Measurements from ENCODE around the gene STAT5B.
"Not testable (repeated sequence)": the region's sequence is repeated elsewhere in the genome, so short reads cannot be mapped to it uniquely, and the experiment has no call there.

STAT5B gene

GRCh38 chr17:42214156-42214555 lies 62.0 kb downstream of the STAT5B start:
- TF ChIP-seq ZNF565 (CRISPR knock-in tag; conservative IDR thresholded peaks at IDR 0.05; ENCODE audit: low read depth) (no peak), ZFP3 (CRISPR knock-in tag; IDR thresholded peaks at IDR 0.05) (no peak), ZFP30 (CRISPR knock-in tag; IDR thresholded peaks at IDR 0.05) (no peak), ARNTL (CRISPR knock-in tag; IDR thresholded peaks at IDR 0.05; ENCODE audit: borderline replicate concordance, low read depth) (no peak), RARB (CRISPR knock-in tag; IDR thresholded peaks at IDR 0.05) (no peak), ZC3H10 (CRISPR knock-in tag; IDR thresholded peaks at IDR 0.05) (no peak), TOX (CRISPR knock-in tag; IDR thresholded peaks at IDR 0.05; ENCODE audit: borderline replicate concordance) (no peak), POU6F1 (CRISPR knock-in tag; IDR thresholded peaks at IDR 0.05; ENCODE audit: borderline replicate concordance, low read depth) (no peak), CSDC2 (CRISPR knock-in tag; IDR thresholded peaks at IDR 0.05) (no peak), GLIS3 (CRISPR knock-in tag; IDR thresholded peaks at IDR 0.05) (no peak), BACH2 (CRISPR knock-in tag; IDR thresholded peaks at IDR 0.05; ENCODE audit: borderline replicate concordance) (no peak)

GRCh38 chr17:42212382-42212781 lies 63.8 kb downstream of the STAT5B start:
- ATAC-seq, result no peak
- TF ChIP-seq ZC3H10 (CRISPR knock-in tag; IDR thresholded peaks at IDR 0.05) (no peak), OSR1 (CRISPR knock-in tag; IDR thresholded peaks at IDR 0.05) (no peak), PPARA (CRISPR knock-in tag; IDR thresholded peaks at IDR 0.05; ENCODE audit: borderline replicate concordance) (no peak), ZNF565 (CRISPR knock-in tag; conservative IDR thresholded peaks at IDR 0.05; ENCODE audit: low read depth) (no peak), SNAI2 (CRISPR knock-in tag; IDR thresholded peaks at IDR 0.05) (no peak), CSDC2 (CRISPR knock-in tag; IDR thresholded peaks at IDR 0.05) (no peak), CREB5 (CRISPR knock-in tag; IDR thresholded peaks at IDR 0.05; ENCODE audit: low read depth) (no peak), CSRNP3 (CRISPR knock-in tag; IDR thresholded peaks at IDR 0.05) (no peak), BACH2 (CRISPR knock-in tag; IDR thresholded peaks at IDR 0.05; ENCODE audit: borderline replicate concordance) (no peak), ZFP30 (CRISPR knock-in tag; IDR thresholded peaks at IDR 0.05) (no peak), TSHZ2 (CRISPR knock-in tag; IDR thresholded peaks at IDR 0.05) (no peak), RARB (CRISPR knock-in tag; IDR thresholded peaks at IDR 0.05) (no peak), ZFP3 (CRISPR knock-in tag; IDR thresholded peaks at IDR 0.05) (no peak), ZNF70 (CRISPR knock-in tag; IDR thresholded peaks at IDR 0.05) (no peak), GLIS3 (CRISPR knock-in tag; IDR thresholded peaks at IDR 0.05) (no peak), ESRRG (CRISPR knock-in tag; IDR thresholded peaks at IDR 0.05) (no peak), ARNTL (CRISPR knock-in tag; IDR thresholded peaks at IDR 0.05; ENCODE audit: borderline replicate concordance, low read depth) (no peak)

More at GRCh38 chr17:42214156-42214555, 62.0 kb downstream of the STAT5B start:
- ATAC-seq, result no peak

- ATAC-seq, result not testable (repeated sequence)
These were observed 64.3 kb downstream of the STAT5B start for GRCh38 chr17:42211921-42212341.

GRCh38 chr17:42210046-42210445 lies 66.1 kb downstream of the STAT5B start:
- TF ChIP-seq RARB (CRISPR knock-in tag; IDR thresholded peaks at IDR 0.05) (no peak), TOX (CRISPR knock-in tag; IDR thresholded peaks at IDR 0.05; ENCODE audit: borderline replicate concordance) (no peak), ESRRG (CRISPR knock-in tag; IDR thresholded peaks at IDR 0.05) (no peak), BACH2 (CRISPR knock-in tag; IDR thresholded peaks at IDR 0.05; ENCODE audit: borderline replicate concordance) (no peak), ISL1 (CRISPR knock-in tag; IDR thresholded peaks at IDR 0.05) (no peak), CSRNP3 (CRISPR knock-in tag; IDR thresholded peaks at IDR 0.05) (no peak), PATZ1 (CRISPR knock-in tag; IDR thresholded peaks at IDR 0.05; ENCODE audit: borderline replicate concordance) (no peak), PPARA (CRISPR knock-in tag; IDR thresholded peaks at IDR 0.05; ENCODE audit: borderline replicate concordance) (no peak), TSHZ2 (CRISPR knock-in tag; IDR thresholded peaks at IDR 0.05) (no peak), ARNTL (CRISPR knock-in tag; IDR thresholded peaks at IDR 0.05; ENCODE audit: borderline replicate concordance, low read depth) (no peak), GLIS3 (CRISPR knock-in tag; IDR thresholded peaks at IDR 0.05) (no peak), ZNF565 (CRISPR knock-in tag; conservative IDR thresholded peaks at IDR 0.05; ENCODE audit: low read depth) (no peak)
- no peak for ATAC-seq

Data from SK-N-SH treated with all-trans-retinoic acid at 6 μM for 48 hours (cell line).